ENCODE data around the gene USH1G. TPM values are rescaled to one million over a fixed set of nuclear protein-coding genes. Genes with fewer than 3 reads are reported as not detected.

The USH1G gene
- polyA plus RNA-seq, 3 donors, result not detected

GRCh38 chr17:74920306-74920620, 2.8 kb downstream of the USH1G start:
- peaks cover 42 to 60% (median 48%) of the 10 kb centered on the region in 3 donors for H3K27me3 Mint-ChIP-seq (ENCODE audit: low read depth in 3 of 3)
- no peak overlapping the region for H3K4me3 ChIP-seq (replicated peaks in 1 of 3; ENCODE audit: low read depth in 2 of 3, low read length in 3 of 3)
- intact Hi-C loops (cut with micrococcal nuclease), result no loop called here
- peak overlapping the region in 1 of 2 donors; percentile 63 for H3K4me3 Mint-ChIP-seq
- WGBS (ENCODE audit: insufficient coverage), result 71% methylated on average over 27 of the region's 27 CpGs
- H2AFZ ChIP-seq (ENCODE audit: insufficient read depth, low read depth, low read length, poor library complexity, severe bottlenecking), result no peak overlapping the region
- H3K27me3 ChIP-seq (ENCODE audit: control insufficient read depth in 2 of 2, insufficient read depth in 2 of 2, low read length in 2 of 2), result peaks cover 18 to 48% of the 10 kb centered on the region in 2 donors
- peaks cover 48% of the 10 kb centered on the region for H3K4me1 Mint-ChIP-seq
- no peak overlapping the region for H3K9ac ChIP-seq (ENCODE audit: insufficient read depth, low read length, poor library complexity, severe bottlenecking)
- peaks cover 0 to 3% of the 10 kb centered on the region in 2 donors for H3K36me3 Mint-ChIP-seq
- H3K36me3 ChIP-seq (replicated peaks in 1 of 2; ENCODE audit: control insufficient read depth in 1 of 2, insufficient read depth in 2 of 2, low read length in 2 of 2), result no peaks in the 10 kb centered on the region
- DNase-seq, result no peak
- H3K9me3 ChIP-seq (replicated peaks in 1 of 2; ENCODE audit: control insufficient read depth in 1 of 2, insufficient read depth in 1 of 2, low read length in 2 of 2), result peaks cover 0 to 7% of the 10 kb centered on the region in 2 donors
- H3K27ac Mint-ChIP-seq, result no peak overlapping the region
- no peak overlapping the region for H3K4me2 ChIP-seq (replicated peaks; ENCODE audit: extremely low read depth, low read length, poor library complexity, severe bottlenecking)
- H3K27ac ChIP-seq (ENCODE audit: low read depth in 1 of 2, low read length in 2 of 2), result no peak overlapping the region
- H3K9me3 Mint-ChIP-seq, result peaks cover 0 to 8% (median 0%) of the 10 kb centered on the region in 7 donors
- TF ChIP-seq CTCF (IDR thresholded peaks at IDR 0.05), result no peak
- no peaks in the 10 kb centered on the region for H4K20me1 ChIP-seq (ENCODE audit: insufficient read depth, low read length)
- no peaks in the 10 kb centered on the region for H3K79me2 ChIP-seq (ENCODE audit: insufficient read depth, low read length)
- H3K4me1 ChIP-seq (ENCODE audit: control insufficient read depth in 1 of 2, insufficient read depth in 2 of 2, low read length in 2 of 2), result peaks cover 48 to 66% of the 10 kb centered on the region in 2 donors

- H3K4me2 ChIP-seq (replicated peaks; ENCODE audit: extremely low read depth, low read length, poor library complexity, severe bottlenecking), result no peak overlapping the region
- no peaks in the 10 kb centered on the region for H3K79me2 ChIP-seq (ENCODE audit: insufficient read depth, low read length)
- peak overlapping the region in 1 of 2 donors; percentile 63 for H3K4me3 Mint-ChIP-seq
- peaks cover 42% of the 10 kb centered on the region for H3K4me1 Mint-ChIP-seq
- peaks cover 36 to 56% (median 44%) of the 10 kb centered on the region in 3 donors for H3K27me3 Mint-ChIP-seq (ENCODE audit: low read depth in 3 of 3)
- no peak overlapping the region for H3K27ac Mint-ChIP-seq
- intact Hi-C loops (cut with micrococcal nuclease), result no loop called here
- no peak overlapping the region for H3K4me3 ChIP-seq (replicated peaks in 1 of 3; ENCODE audit: low read depth in 2 of 3, low read length in 3 of 3)
- H3K27me3 ChIP-seq (ENCODE audit: control insufficient read depth in 2 of 2, insufficient read depth in 2 of 2, low read length in 2 of 2), result peaks cover 15 to 45% of the 10 kb centered on the region in 2 donors
- H3K36me3 ChIP-seq (replicated peaks in 1 of 2; ENCODE audit: control insufficient read depth in 1 of 2, insufficient read depth in 2 of 2, low read length in 2 of 2), result no peaks in the 10 kb centered on the region
- peaks cover 43 to 61% of the 10 kb centered on the region in 2 donors for H3K4me1 ChIP-seq (ENCODE audit: control insufficient read depth in 1 of 2, insufficient read depth in 2 of 2, low read length in 2 of 2)
- peaks cover 0 to 8% (median 0%) of the 10 kb centered on the region in 7 donors for H3K9me3 Mint-ChIP-seq
- no peak overlapping the region for H2AFZ ChIP-seq (ENCODE audit: insufficient read depth, low read depth, low read length, poor library complexity, severe bottlenecking)
- H3K36me3 Mint-ChIP-seq, result peaks cover 0 to 3% of the 10 kb centered on the region in 2 donors
- peaks cover 0 to 7% of the 10 kb centered on the region in 2 donors for H3K9me3 ChIP-seq (replicated peaks in 1 of 2; ENCODE audit: control insufficient read depth in 1 of 2, insufficient read depth in 1 of 2, low read length in 2 of 2)
- H3K27ac ChIP-seq (ENCODE audit: low read depth in 1 of 2, low read length in 2 of 2), result no peak overlapping the region
- no peaks in the 10 kb centered on the region for H4K20me1 ChIP-seq (ENCODE audit: insufficient read depth, low read length)
- TF ChIP-seq CTCF (IDR thresholded peaks at IDR 0.05), result peak; percentile 36
- WGBS (ENCODE audit: insufficient coverage), result 67% methylated on average over 65 of the region's 67 CpGs
- DNase-seq, result no peak
- no peak overlapping the region for H3K9ac ChIP-seq (ENCODE audit: insufficient read depth, low read length, poor library complexity, severe bottlenecking)
Observed at GRCh38 chr17:74919440-74920305, 3.4 kb downstream of the USH1G start.
